Neuronal stem cell (in vitro differentiated cells): Measurements from ENCODE around the gene GALNTL6.

ENCODE experiments used
- DNase-seq: peaks from one replicate; pipeline ENCODE4 v3.0.0-alpha.2; 2013; ENCODE audit warnings: low spot score
- H2AFZ ChIP-seq: one replicate; pipeline ENCODE4 v1.6.1; 2013; ENCODE audit warnings: mild to moderate bottlenecking, low read length, inconsistent platforms
- H2AK5ac ChIP-seq: 2 replicates; pipeline ENCODE4 v1.6.1; 2013; ENCODE audit warnings: low read depth, mild to moderate bottlenecking, inconsistent platforms, low read length, moderate library complexity, mixed read lengths
- H2BK120ac ChIP-seq: 2 replicates; pipeline ENCODE4 v1.6.1; 2013; ENCODE audit warnings: low read depth, mild to moderate bottlenecking, inconsistent platforms, low read length, moderate library complexity, mixed read lengths
- H2BK12ac ChIP-seq: one replicate; pipeline ENCODE4 v1.6.1; 2013; ENCODE audit warnings: low read length, inconsistent platforms
- H2BK15ac ChIP-seq: 2 replicates; pipeline ENCODE4 v1.6.1; 2013; ENCODE audit warnings: mild to moderate bottlenecking, low read length, inconsistent platforms, mixed read lengths
- H2BK5ac ChIP-seq: one replicate; pipeline ENCODE4 v1.6.1; 2013; ENCODE audit warnings: inconsistent platforms, mild to moderate bottlenecking, low read length, moderate library complexity
- H3K14ac ChIP-seq: one replicate; pipeline ENCODE4 v1.6.1; 2013; ENCODE audit warnings: low read length, inconsistent platforms
- H3K18ac ChIP-seq: 2 replicates; pipeline ENCODE4 v1.6.1; 2013; ENCODE audit warnings: low read length, inconsistent platforms
- H3K23ac ChIP-seq: 2 replicates; pipeline ENCODE4 v1.6.1; 2013; ENCODE audit warnings: low read depth, mild to moderate bottlenecking, mixed read lengths, low read length, inconsistent platforms; ENCODE audit not compliant: poor library complexity
- H3K27ac ChIP-seq: replicated peaks from 3 replicates; pipeline ENCODE4 v1.5.1; 2013; ENCODE audit warnings: low read length, inconsistent platforms
- H3K27me3 ChIP-seq, 3 experiments: 2 replicates each; pipeline ENCODE4 v1.6.1; 2013; ENCODE audit warnings: low read length in 3 of 3, mild to moderate bottlenecking in 2 of 3, inconsistent platforms in 1 of 3, low read depth in 1 of 3, mixed read lengths in 1 of 3, moderate library complexity in 1 of 3; ENCODE audit not compliant: control insufficient read depth in 3 of 3, insufficient read depth in 3 of 3
- H3K36me3 ChIP-seq, 2 donors: replicated peaks in 1 of 2; 2 replicates each; pipeline ENCODE4 v1.6.1; 2013; ENCODE audit warnings: low read length in 2 of 2; ENCODE audit not compliant: control insufficient read depth in 2 of 2, insufficient read depth in 2 of 2
- H3K4ac ChIP-seq: 2 replicates; pipeline ENCODE4 v1.6.1; 2013; ENCODE audit warnings: inconsistent platforms, mild to moderate bottlenecking, low read length, moderate library complexity
- H3K4me1 ChIP-seq, 2 donors: 1 replicate in 1 of 2; 2 replicates in 1 of 2; pipeline ENCODE4 v1.6.1; 2013; ENCODE audit warnings: low read length in 2 of 2, low read depth in 1 of 2; ENCODE audit not compliant: control insufficient read depth in 2 of 2, insufficient read depth in 1 of 2
- H3K4me2 ChIP-seq: one replicate; pipeline ENCODE4 v1.6.1; 2013; ENCODE audit warnings: mild to moderate bottlenecking, low read length, inconsistent platforms; ENCODE audit not compliant: insufficient read depth, poor library complexity, severe bottlenecking
- H3K4me3 ChIP-seq, 2 donors: 2 replicates each; pipeline ENCODE4 v1.5.1; 2013; ENCODE audit warnings: low read length in 2 of 2, mild to moderate bottlenecking in 2 of 2, inconsistent platforms in 1 of 2, moderate library complexity in 1 of 2
- H3K79me1 ChIP-seq: one replicate; pipeline ENCODE4 v1.6.1; 2013; ENCODE audit warnings: low read depth, mild to moderate bottlenecking, inconsistent platforms, low read length, moderate library complexity
- H3K9ac ChIP-seq: one replicate; pipeline ENCODE4 v1.6.1; 2013; ENCODE audit warnings: mild to moderate bottlenecking, low read depth, low read length, inconsistent platforms; ENCODE audit not compliant: poor library complexity
- H3K9me3 ChIP-seq, 2 donors: replicated peaks in 1 of 2; 2 replicates each; pipeline versions ENCODE3 to v1.6.1; 2013; ENCODE audit warnings: low read length in 2 of 2, mild to moderate bottlenecking in 2 of 2, inconsistent platforms in 1 of 2, low read depth in 1 of 2, mixed read lengths in 1 of 2, moderate library complexity in 1 of 2; ENCODE audit not compliant: control insufficient read depth in 2 of 2, insufficient read depth in 1 of 2
- H4K8ac ChIP-seq: one replicate; pipeline ENCODE4 v1.6.1; 2013; ENCODE audit warnings: low read depth, mild to moderate bottlenecking, inconsistent platforms, low read length, moderate library complexity
- H4K91ac ChIP-seq: one replicate; pipeline ENCODE4 v1.6.1; 2013; ENCODE audit warnings: low read length, low read depth, mild to moderate bottlenecking, inconsistent platforms; ENCODE audit not compliant: poor library complexity
- WGBS, 2 donors: extraction: QIAGEN DNeasy Blood & Tissue Kit; methylation state at CpG; one replicate each; pipeline ENCODE4 v1.1.7; 2013; ENCODE audit warnings: missing lambda C conversion rate in 2 of 2, mixed read lengths in 1 of 2; ENCODE audit not compliant: insufficient read length in 2 of 2, insufficient replicate concordance in 1 of 2; ENCODE audit errors: extremely low coverage in 2 of 2; 5-methylcytosine and 5-hydroxymethylcytosine counted together

The GALNTL6 gene

DNA sequence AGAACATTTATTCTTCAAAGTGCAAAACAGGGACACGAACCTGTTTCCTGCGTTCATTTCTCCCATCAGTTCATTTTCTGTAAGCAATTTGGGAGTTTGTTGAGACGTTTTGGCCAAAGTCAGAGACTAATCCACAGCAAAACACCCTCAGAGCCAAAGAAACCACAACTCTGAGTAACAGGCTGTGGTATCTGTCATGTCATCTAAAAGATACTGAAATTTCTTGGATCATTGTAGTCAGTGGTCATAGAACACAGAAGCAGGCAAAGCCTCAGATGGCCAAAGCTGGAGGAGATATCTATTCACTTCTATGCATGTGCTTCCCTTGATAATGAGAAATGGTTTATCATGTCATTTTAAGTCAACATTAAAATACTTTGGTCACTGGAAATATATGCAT is 869.8 kb downstream of the GALNTL6 start:
- no peak overlapping the region for H3K27ac ChIP-seq
- no CpG with 5 or more reads among the region's 3 CpGs for WGBS, 2 donors
- H3K18ac ChIP-seq = no peak overlapping the region
- H2BK120ac ChIP-seq = no peak overlapping the region
- no peak overlapping the region for H3K9ac ChIP-seq
- H2BK15ac ChIP-seq = no peak overlapping the region
- H3K79me1 ChIP-seq = no peaks in the 10 kb centered on the region
- no peaks in the 10 kb centered on the region for H3K9me3 ChIP-seq
- no peak overlapping the region for H2AK5ac ChIP-seq
- H3K23ac ChIP-seq = no peak overlapping the region
- H4K8ac ChIP-seq = no peak overlapping the region
- no peak overlapping the region for H3K14ac ChIP-seq
- no peak overlapping the region for H3K4me2 ChIP-seq
- H4K91ac ChIP-seq = no peak overlapping the region
- no peak overlapping the region for H2BK5ac ChIP-seq
- no peaks in the 10 kb centered on the region for H3K27me3 ChIP-seq
- no peak overlapping the region for H2BK12ac ChIP-seq
- no peak overlapping the region for H2AFZ ChIP-seq
- peaks cover 0 to 3% of the 10 kb centered on the region in 2 donors for H3K4me1 ChIP-seq
- H3K4me3 ChIP-seq = no peak overlapping the region
- no peaks in the 10 kb centered on the region for H3K36me3 ChIP-seq
- DNase-seq = no peak
- no peak overlapping the region for H3K4ac ChIP-seq

DNA sequence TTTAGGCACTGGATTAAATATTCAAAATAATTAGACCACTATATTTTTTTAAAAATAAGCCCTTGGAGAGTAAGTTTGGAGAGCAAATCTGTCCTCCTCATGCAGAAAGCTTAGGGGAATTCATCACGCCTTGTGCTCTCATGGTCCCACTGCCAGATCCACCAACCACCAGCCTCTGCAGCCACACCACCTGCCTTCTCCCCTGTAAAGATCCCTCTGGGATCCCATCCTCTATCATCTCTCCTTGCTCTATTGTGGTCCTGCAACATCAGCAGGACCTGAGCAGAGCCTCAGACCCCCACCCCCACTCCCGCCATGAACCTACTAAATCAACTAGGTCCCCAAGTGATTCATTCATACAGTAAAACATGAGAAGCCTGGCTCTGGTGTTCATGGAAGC is 872.8 kb downstream of the GALNTL6 start:
- no peak overlapping the region for H2AK5ac ChIP-seq
- H2BK120ac ChIP-seq = no peak overlapping the region
- no peak overlapping the region for H3K4me2 ChIP-seq
- H3K18ac ChIP-seq = no peak overlapping the region
- no peak overlapping the region for H4K8ac ChIP-seq
- H3K27me3 ChIP-seq = no peaks in the 10 kb centered on the region
- H3K23ac ChIP-seq = no peak overlapping the region
- H3K27ac ChIP-seq = no peak overlapping the region
- no peak overlapping the region for H2BK12ac ChIP-seq
- no peaks in the 10 kb centered on the region for H3K79me1 ChIP-seq
- H3K9me3 ChIP-seq = peaks cover 0 to 2% of the 10 kb centered on the region in 2 donors
- no peaks in the 10 kb centered on the region for H3K36me3 ChIP-seq
- no peak overlapping the region for H2BK5ac ChIP-seq
- H4K91ac ChIP-seq = no peak overlapping the region
- H3K4me3 ChIP-seq = no peak overlapping the region
- no peak overlapping the region for H3K9ac ChIP-seq
- no peak for DNase-seq
- no peak overlapping the region for H3K14ac ChIP-seq
- H2AFZ ChIP-seq = no peak overlapping the region
- H2BK15ac ChIP-seq = no peak overlapping the region
- H3K4ac ChIP-seq = no peak overlapping the region
- WGBS, 2 donors = no CpG with 5 or more reads among the region's 2 CpGs
- H3K4me1 ChIP-seq = no peaks in the 10 kb centered on the region

DNA sequence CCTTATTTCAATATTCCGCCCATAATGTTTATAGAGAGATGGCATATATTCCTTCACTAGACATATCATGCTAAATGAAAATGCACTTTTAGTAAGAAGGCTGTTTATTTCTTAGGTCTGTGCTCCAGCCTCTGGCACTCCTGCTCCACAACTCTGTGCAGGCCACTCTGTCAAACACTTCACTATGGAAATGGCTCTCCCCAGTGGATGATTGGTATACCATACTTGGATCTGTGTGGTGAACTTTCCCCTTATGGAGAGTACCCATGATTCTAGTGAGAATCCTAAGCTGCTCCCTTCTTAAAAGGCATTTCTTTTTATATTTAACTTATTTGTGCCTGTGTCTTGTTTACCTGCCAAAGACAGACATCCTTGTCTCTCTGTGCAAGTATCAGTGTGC is 875.3 kb downstream of the GALNTL6 start:
- Histone ChIP-seq H3K4me2 (no peak overlapping the region), H3K4me3 (no peak overlapping the region), H3K79me1 (no peaks in the 10 kb centered on the region), H2BK15ac (no peak overlapping the region), H3K9me3 (peaks cover 6 to 9% of the 10 kb centered on the region in 2 donors), H3K14ac (no peak overlapping the region), H3K9ac (no peak overlapping the region), H4K91ac (no peak overlapping the region), H2AK5ac (no peak overlapping the region), H2AFZ (no peak overlapping the region), H3K4ac (no peak overlapping the region), H3K27ac (no peak overlapping the region), H3K4me1 (no peaks in the 10 kb centered on the region), H3K18ac (no peak overlapping the region), H2BK5ac (no peak overlapping the region), H4K8ac (no peak overlapping the region), H2BK12ac (no peak overlapping the region), H2BK120ac (no peak overlapping the region), H3K27me3 (no peaks in the 10 kb centered on the region), H3K36me3 (no peaks in the 10 kb centered on the region), H3K23ac (no peak overlapping the region)
- no CpG with 5 or more reads among the region's 1 CpG for WGBS, 2 donors
- no peak for DNase-seq

DNA sequence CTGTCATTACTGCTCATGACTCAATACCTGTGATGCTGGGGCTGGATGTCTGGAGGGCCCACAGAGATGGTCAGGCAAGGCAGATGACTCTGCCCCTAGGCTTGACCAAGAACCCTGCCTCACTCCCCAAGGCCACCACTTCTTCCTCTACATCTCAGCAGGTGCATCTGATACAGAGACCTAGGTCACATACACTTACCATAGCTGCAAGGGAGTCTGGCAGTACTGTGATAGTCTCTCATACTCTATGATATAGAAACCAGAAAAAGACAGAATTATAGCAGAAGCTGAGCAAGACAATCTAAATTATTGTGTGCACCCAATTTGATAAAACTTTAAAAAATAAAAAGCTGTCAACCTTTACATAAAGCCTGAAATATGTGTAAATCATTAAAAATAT is 878.3 kb downstream of the GALNTL6 start:
- Histone ChIP-seq H3K9me3 (peaks cover 6 to 9% of the 10 kb centered on the region in 2 donors), H2BK15ac (no peak overlapping the region), H2BK12ac (no peak overlapping the region), H2BK5ac (no peak overlapping the region), H3K14ac (no peak overlapping the region), H4K91ac (no peak overlapping the region), H3K18ac (no peak overlapping the region), H4K8ac (no peak overlapping the region), H3K4me3 (no peak overlapping the region), H3K27ac (no peak overlapping the region), H3K9ac (no peak overlapping the region), H3K36me3 (no peaks in the 10 kb centered on the region), H3K4ac (no peak overlapping the region), H3K4me2 (no peak overlapping the region), H3K23ac (no peak overlapping the region), H3K79me1 (no peaks in the 10 kb centered on the region), H2AFZ (no peak overlapping the region), H2BK120ac (no peak overlapping the region), H3K4me1 (no peaks in the 10 kb centered on the region), H2AK5ac (no peak overlapping the region), H3K27me3 (no peaks in the 10 kb centered on the region)
- DNase-seq = no peak
